Globus pallidus (tissue), 1 donor: ENCODE results near the gene CAMKV.

ENCODE experiments used
- DNase-seq: peaks from one replicate; pipeline ENCODE4 v3.0.0-alpha.2; 2015; ENCODE audit warnings: low spot score

Gene CAMKV

DNA sequence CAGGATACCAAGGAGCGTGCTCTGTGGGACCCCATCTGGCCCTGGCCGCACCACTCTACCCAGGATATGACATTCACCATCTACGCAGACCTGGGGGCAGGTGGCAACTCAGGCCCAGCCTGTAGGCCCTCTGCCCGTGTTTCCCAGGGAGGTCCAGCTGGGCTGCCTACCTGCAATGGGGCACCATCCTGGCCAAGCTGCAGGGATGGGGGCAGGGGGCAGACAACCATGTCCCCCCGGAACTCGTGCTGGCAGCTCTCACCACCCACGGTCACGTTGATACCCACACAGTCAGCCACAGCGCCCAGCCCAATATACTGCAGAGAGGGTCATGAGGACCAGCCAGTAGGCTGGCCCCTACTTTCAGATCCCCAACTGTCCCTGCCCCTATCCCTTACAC is 26.1 kb upstream of the CAMKV start:
- no peak for DNase-seq

DNA sequence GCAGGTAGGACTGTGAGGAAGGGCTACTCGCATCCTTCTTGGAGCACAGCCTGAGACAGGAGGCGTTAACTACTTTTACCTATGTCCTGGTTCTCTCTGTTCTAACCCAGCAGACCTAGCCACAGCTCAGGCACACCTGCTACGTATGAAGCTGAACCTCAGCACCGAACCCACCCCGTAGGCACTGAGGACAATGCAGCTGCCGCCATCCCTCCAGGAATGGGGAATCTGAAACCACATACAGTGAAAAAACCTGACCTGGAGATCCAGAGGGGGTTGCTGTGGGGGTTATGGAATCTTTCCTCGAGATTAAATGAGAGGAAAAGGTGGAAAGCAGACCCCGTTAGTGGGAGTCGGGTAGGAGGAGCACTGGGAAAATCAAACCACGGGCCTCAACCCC is 19.6 kb upstream of the CAMKV start:
- DNase-seq, result no peak

- no peak for DNase-seq
Observed at GRCh38 chr3:49886922-49887265, 17.2 kb upstream of the CAMKV start.

DNA sequence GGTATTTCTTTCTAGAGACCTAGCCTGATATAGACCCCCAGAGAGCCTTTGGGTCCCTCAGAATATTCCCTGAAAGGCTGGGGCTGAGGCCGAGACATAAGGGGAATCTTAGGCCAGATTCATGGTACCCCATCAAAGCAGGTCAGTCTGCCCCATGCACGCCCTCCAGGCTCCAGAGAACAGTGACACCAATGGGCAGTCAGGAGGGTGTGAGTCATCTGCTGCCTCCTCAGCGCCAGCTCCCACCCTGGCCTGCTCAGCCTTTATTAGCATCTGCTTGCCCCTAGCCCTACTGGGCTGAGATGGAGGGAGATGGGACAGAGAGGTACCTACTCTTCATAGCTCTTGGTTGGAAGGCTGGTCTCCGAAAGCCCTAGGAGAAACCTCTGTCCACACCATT is 14.3 kb upstream of the CAMKV start:
- no peak for DNase-seq

DNA sequence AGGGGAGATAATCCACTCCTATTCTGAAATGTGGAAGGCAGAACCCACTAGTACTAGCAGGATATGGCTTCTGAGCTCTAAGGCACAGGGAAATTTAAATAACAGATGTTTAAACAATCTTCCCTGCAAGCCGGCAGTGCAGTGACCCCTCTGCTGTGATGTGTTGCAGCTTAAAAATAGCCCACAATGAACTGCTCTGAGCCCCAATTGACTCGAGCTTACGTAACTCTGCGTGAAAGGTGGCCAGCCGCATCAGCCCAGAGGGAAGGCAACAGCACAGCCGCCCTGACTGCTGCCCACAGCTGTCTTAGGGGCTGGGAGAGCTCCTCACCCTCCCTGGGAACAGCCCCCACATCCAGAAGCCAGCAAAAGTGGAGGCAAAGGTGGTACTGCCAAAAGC is 12.5 kb upstream of the CAMKV start:
- no peak for DNase-seq

GRCh38 chr3:49880581-49881315 is 11.0 kb upstream of the CAMKV start:
- no peak for DNase-seq

- no peak for DNase-seq
Observed at GRCh38 chr3:49879721-49880120, 10.0 kb upstream of the CAMKV start.

- DNase-seq, result no peak
Observed at GRCh38 chr3:49878686-49879085, 9.0 kb upstream of the CAMKV start.

DNA sequence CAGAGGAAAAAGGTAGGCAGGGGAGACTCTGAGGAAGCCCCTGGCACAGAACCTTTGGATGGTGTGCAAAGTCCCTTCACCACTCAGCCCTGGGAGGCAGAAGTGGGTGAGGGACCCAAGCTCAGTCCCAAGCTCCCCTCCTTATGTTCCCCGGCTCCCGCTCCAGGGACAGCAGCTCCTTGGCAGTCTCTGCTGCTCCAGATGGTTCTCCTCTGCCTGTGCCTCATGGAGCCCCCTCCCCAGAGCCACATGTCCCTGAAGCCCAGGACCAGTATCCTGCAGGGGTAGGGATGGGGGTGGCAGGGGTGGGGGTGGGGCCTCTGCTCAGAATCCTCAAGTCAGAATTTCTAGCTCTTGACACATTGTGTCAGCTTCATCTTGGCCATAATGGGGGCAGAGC is 8.0 kb upstream of the CAMKV start:
- no peak for DNase-seq

GRCh38 chr3:49876567-49876966 is 6.9 kb upstream of the CAMKV start:
- no peak for DNase-seq

- DNase-seq, result no peak
Observed at GRCh38 chr3:49873623-49874022, 3.9 kb upstream of the CAMKV start.

DNA sequence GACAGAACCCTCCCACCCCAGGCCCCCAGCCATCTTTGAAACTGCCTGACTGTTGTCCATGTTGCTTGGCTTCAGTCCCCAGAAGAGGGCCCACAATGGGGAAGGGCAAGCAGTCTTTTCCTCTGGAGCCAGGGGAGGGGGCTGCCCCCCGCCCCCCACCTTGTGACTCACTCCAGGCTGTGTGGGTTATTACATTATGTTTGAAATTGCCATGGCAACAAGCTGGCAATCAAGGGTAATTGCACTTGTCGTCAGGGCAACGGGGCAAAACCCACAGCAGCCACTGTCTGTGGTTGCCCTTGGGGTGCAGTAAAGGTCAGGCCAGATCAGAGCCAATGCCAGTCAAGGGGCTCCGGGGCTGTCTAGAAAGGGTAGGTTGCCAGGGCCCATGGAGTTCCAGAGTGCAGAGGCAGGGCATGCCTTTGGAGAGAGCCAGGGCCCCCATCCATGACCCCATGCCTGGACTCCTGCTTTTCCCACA is 3.1 kb upstream of the CAMKV start:
- DNase-seq, result no peak

- no peak for DNase-seq
Observed at GRCh38 chr3:49871531-49872153, 1.9 kb upstream of the CAMKV start.

- DNase-seq, result no peak
Observed at GRCh38 chr3:49868862-49869466, 742 bp downstream of the CAMKV start.

DNA sequence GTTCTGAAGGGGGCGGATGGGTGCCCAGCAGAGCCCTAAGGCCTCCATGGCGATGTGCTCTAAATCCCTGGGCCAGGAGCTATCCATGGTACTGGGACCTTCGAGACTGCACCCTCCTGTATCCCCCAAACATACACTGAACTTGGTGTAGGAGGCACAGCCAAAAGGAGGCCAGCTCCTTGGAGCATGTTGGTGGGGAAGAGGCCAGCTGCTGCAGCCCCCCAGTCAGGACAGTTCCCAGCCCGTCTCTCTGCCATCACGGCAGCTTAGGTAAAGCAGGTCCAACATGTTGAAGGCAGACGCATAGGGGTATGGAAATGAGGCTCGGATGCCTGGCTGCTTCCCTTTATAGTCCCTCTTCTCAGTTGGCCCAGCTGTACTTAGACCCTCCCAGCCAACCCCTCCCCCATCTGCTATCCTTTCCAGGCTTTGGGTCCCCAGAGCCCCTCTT is 1.8 kb downstream of the CAMKV start:
- DNase-seq, result no peak

DNA sequence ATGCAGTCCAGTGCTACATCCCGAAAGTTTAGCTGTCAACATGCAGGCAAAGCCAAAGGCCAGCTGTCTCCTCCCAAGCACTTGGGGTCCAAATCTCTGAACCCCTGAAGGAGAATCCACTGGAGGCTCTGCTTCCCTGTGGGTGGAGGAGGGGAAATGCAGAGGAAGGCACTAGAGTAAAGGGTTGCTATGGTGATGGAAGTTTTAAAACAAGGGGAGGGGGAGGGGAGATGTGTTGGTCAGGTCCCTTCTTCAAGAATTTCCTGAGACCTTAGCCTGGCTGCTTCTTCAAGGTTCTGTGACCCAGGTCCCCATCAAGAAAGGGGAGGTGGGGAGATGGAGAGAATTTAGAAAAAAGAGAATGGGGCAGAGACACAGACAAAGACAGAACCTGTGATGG is 2.3 kb downstream of the CAMKV start:
- DNase-seq, result no peak

- DNase-seq, result no peak
Observed at GRCh38 chr3:49865198-49865784, 4.4 kb downstream of the CAMKV start.

GRCh38 chr3:49864505-49864904 is 5.2 kb downstream of the CAMKV start:
- DNase-seq, result no peak

DNA sequence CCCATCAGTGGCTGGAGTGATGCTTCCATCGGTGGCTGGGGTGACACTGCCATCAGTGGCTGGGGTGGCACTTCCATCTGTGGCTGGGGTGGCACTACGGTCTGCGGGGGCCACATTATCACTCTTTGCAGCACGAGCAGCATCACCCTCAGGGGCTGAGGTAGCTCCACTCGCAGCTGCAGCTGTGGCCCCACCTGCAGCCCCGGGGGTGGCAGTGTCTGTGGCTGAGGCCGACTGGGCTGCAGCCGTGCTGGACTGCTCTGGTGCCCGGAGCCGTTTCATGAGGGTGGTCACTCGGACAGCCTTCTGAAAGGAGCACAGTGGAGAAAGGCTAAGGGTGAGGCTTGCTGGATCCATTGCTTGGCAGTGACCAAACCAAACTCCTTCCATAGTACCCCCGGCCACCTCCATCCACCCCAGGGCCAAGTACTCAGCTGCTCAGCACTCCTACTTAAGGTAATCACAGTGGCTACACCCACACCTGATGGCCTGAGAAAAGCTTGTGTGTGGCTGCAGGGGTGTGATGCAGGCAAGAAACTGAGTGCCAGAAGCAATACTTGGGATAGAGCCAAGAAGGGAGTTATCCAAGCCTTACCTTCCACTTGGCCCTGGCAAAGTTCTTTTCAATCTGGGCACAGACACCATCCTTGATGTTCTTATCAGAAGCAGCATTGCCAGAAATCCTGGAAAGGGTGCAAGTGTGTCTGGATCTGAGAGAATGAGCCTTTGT is 10.0 kb downstream of the CAMKV start:
- no peak for DNase-seq

- peak; percentile 93 for DNase-seq
Observed at GRCh38 chr3:49856181-49857005, 13.3 kb downstream of the CAMKV start, which contains the start of gene TRAIP. Gene TRAIP, minus strand, starts transcription at chr3:49856564. Its CDS starts 111 bp downstream, at chr3:49856453.

GRCh38 chr3:49855662-49856061 is 14.0 kb downstream of the CAMKV start:
- no peak for DNase-seq
